ENCODE measurements around the gene GRB10.

The GRB10 gene

GRCh38 chr7:50803359-50804337, 21.0 kb upstream of the GRB10 start:
- no peak for DNase-seq

GRCh38 chr7:50801907-50802306, 19.2 kb upstream of the GRB10 start:
- DNase-seq = no peak

GRCh38 chr7:50799873-50800272, 17.2 kb upstream of the GRB10 start:
- no peak for DNase-seq

GRCh38 chr7:50798126-50798525, 15.4 kb upstream of the GRB10 start:
- no peak for DNase-seq

- no peak for DNase-seq
Observed at GRCh38 chr7:50795831-50796230, 13.1 kb upstream of the GRB10 start.

GRCh38 chr7:50795253-50795652, 12.6 kb upstream of the GRB10 start:
- no peak for DNase-seq

- no peak for DNase-seq
Observed at GRCh38 chr7:50793947-50794570, 11.4 kb upstream of the GRB10 start.

GRCh38 chr7:50793120-50793946, 10.6 kb upstream of the GRB10 start:
- DNase-seq = no peak

GRCh38 chr7:50792342-50793119, 9.8 kb upstream of the GRB10 start:
- no peak for DNase-seq

GRCh38 chr7:50791938-50792341, 9.2 kb upstream of the GRB10 start:
- DNase-seq = no peak

- DNase-seq = no peak
Observed at GRCh38 chr7:50791363-50791937, 8.8 kb upstream of the GRB10 start.

GRCh38 chr7:50790381-50790780, 7.7 kb upstream of the GRB10 start:
- no peak for DNase-seq

- DNase-seq = no peak
Observed at GRCh38 chr7:50788382-50788781, 5.7 kb upstream of the GRB10 start.

- no peak for DNase-seq
Observed at GRCh38 chr7:50787825-50788224, 5.1 kb upstream of the GRB10 start.

GRCh38 chr7:50785346-50785745, 2.6 kb upstream of the GRB10 start:
- DNase-seq = no peak

GRCh38 chr7:50783801-50784507, 1.3 kb upstream of the GRB10 start:
- DNase-seq = no peak

GRCh38 chr7:50783303-50783702, 607 bp upstream of the GRB10 start:
- DNase-seq = no peak

GRCh38 chr7:50781381-50782293, 1.1 kb downstream of the GRB10 start:
- no peak for DNase-seq

- no peak for DNase-seq
Observed at GRCh38 chr7:50780436-50780835, 2.3 kb downstream of the GRB10 start.

- DNase-seq = no peak
Observed at GRCh38 chr7:50779427-50779826, 3.3 kb downstream of the GRB10 start.
